Measurements from ENCODE around the gene ZKSCAN1. TPM values are rescaled to one million over a fixed set of nuclear protein-coding genes. Genes with fewer than 3 reads are reported as not detected.

The ZKSCAN1 gene
- total RNA-seq, 2 experiments from 2014 or later, result 42.3 to 45.0 TPM

- ATAC-seq (ENCODE audit: poor library complexity) (no peak), DNase-seq (peak in 4 of 14 experiments; percentile 12 to 44 (median 32))
- Mint-ChIP-seq H3K4me1 (ENCODE audit: low read depth) (peaks cover 28% of the 10 kb centered on the region), H3K9me3 (no peaks in the 10 kb centered on the region), H3K36me3 (ENCODE audit: low read depth) (no peaks in the 10 kb centered on the region), H3K4me3 (no peak overlapping the region), H3K27ac (no peak overlapping the region), H3K27me3 (no peaks in the 10 kb centered on the region)
- intact Hi-C loops (cut with DNase I, micrococcal nuclease), result loop anchor here in 1 of 2 experiments (5.0 kb wide), 1 partner anchor 38 kb away; the partner anchor contains the start of gene ZNF3
- ChIA-PET CTCF (no interaction called here), POLR2A (interaction anchor here (0.8 kb wide), 1 partner anchor 17 kb away, joined by 3 read pairs; no protein-coding TSS in a partner anchor)
- Histone ChIP-seq H3K27me3 (ENCODE audit: control insufficient read depth in 1 of 2, insufficient read depth in 2 of 2, low read length in 2 of 2) (no peaks in the 10 kb centered on the region), H3K36me3 (ENCODE audit: insufficient read depth, low read length) (no peaks in the 10 kb centered on the region), H3K27ac (ENCODE audit: low read depth in 1 of 2, low read length in 2 of 2) (no peak overlapping the region), H3K4me1 (ENCODE audit: insufficient read depth, low read length) (peaks cover 16% of the 10 kb centered on the region), H3K4me3 (ENCODE audit: low read length) (no peak overlapping the region), H3K9me3 (ENCODE audit: control insufficient read depth in 1 of 2, insufficient read depth in 1 of 2, low read length in 2 of 2) (no peaks in the 10 kb centered on the region)
- no peak for TF ChIP-seq CTCF (IDR thresholded peaks at IDR 0.05)
These were observed 29.3 kb downstream of the ZKSCAN1 start for GRCh38 chr7:100044718-100045117.

- no peaks in the 10 kb centered on the region for H3K9me3 Mint-ChIP-seq
- Histone ChIP-seq H3K27me3 (ENCODE audit: control insufficient read depth in 1 of 2, insufficient read depth in 2 of 2, low read length in 2 of 2) (no peaks in the 10 kb centered on the region), H3K36me3 (ENCODE audit: insufficient read depth, low read length) (no peaks in the 10 kb centered on the region), H3K4me1 (ENCODE audit: insufficient read depth, low read length) (peaks cover 20% of the 10 kb centered on the region), H3K9me3 (ENCODE audit: control insufficient read depth in 1 of 2, insufficient read depth in 1 of 2, low read length in 2 of 2) (no peaks in the 10 kb centered on the region), H3K4me3 (ENCODE audit: low read length) (no peak overlapping the region), H3K27ac (ENCODE audit: low read depth in 1 of 2, low read length in 2 of 2) (no peak overlapping the region)
- TF ChIP-seq CTCF (IDR thresholded peaks at IDR 0.05), result no peak
- intact Hi-C loops (cut with DNase I, micrococcal nuclease), result loop anchor here (2.0 to 5.0 kb wide), 3 partner anchors 32 to 34 kb away; partner anchors contain the start of gene ZNF3 (in 2 of the 2)
- ATAC-seq (ENCODE audit: poor library complexity) (no peak), DNase-seq (peak in 1 of 14 experiments; percentile 7)
- H3K4me3 Mint-ChIP-seq, result peak overlapping the region; percentile 95
- POLR2A ChIA-PET, result interaction anchor here (1.7 to 2.8 kb wide), 4 partner anchors 22 to 129 kb away, joined by 5 to 16 read pairs (median 10); partner anchors contain the start of genes AP4M1, MCM7 and TRIM4
- H3K4me1 Mint-ChIP-seq (ENCODE audit: low read depth), result peaks cover 25% of the 10 kb centered on the region
- CTCF ChIA-PET, result no interaction called here
- peak overlapping the region; percentile 96 for H3K27ac Mint-ChIP-seq
- H3K36me3 Mint-ChIP-seq (ENCODE audit: low read depth), result no peaks in the 10 kb centered on the region
- H3K27me3 Mint-ChIP-seq, result no peaks in the 10 kb centered on the region
These were observed 33.3 kb downstream of the ZKSCAN1 start for GRCh38 chr7:100048680-100049079.

GRCh38 chr7:100049441-100050291, 34.3 kb downstream of the ZKSCAN1 start, which contains the start of gene ZSCAN21:
TSS of gene ZSCAN21 (plus strand) at chr7:100049774. CDS start at chr7:100057007, 7,233 bp downstream.
- Histone ChIP-seq H3K36me3 (ENCODE audit: insufficient read depth, low read length) (no peaks in the 10 kb centered on the region), H3K9me3 (ENCODE audit: control insufficient read depth in 1 of 2, insufficient read depth in 1 of 2, low read length in 2 of 2) (no peaks in the 10 kb centered on the region), H3K27ac (ENCODE audit: low read depth in 1 of 2, low read length in 2 of 2) (peak within 1 kb of the TSS; percentile 77 to 88), H3K27me3 (ENCODE audit: control insufficient read depth in 1 of 2, insufficient read depth in 2 of 2, low read length in 2 of 2) (no peaks in the 10 kb centered on the region), H3K4me1 (ENCODE audit: insufficient read depth, low read length) (peaks cover 18% of the 10 kb centered on the region), H3K4me3 (ENCODE audit: low read length) (peak within 1 kb of the TSS; percentile 97)
- Mint-ChIP-seq H3K9me3 (no peaks in the 10 kb centered on the region), H3K4me1 (ENCODE audit: low read depth) (peaks cover 25% of the 10 kb centered on the region), H3K36me3 (ENCODE audit: low read depth) (no peaks in the 10 kb centered on the region), H3K27ac (peak within 1 kb of the TSS; percentile 96), H3K4me3 (peak within 1 kb of the TSS; percentile 95), H3K27me3 (no peaks in the 10 kb centered on the region)
- CTCF ChIA-PET, result interaction anchor here (0.9 to 1.4 kb wide), 3 partner anchors 9 to 70 kb away, joined by 3 read pairs; partner anchors contain the start of gene CNPY4
- peak; percentile 20 for TF ChIP-seq CTCF (IDR thresholded peaks at IDR 0.05)
- ATAC-seq (ENCODE audit: poor library complexity) (peak; percentile 88), DNase-seq (peak; percentile 59 to 89 (median 74))
- intact Hi-C loops (cut with DNase I, micrococcal nuclease), result loop anchor here (1.0 to 10.0 kb wide), 9 partner anchors 31 to 135 kb away; partner anchors contain the start of genes TRIM4 (in 2 of the 2), ZNF3 (in 2 of the 2) and AZGP1 (in 1 of the 2)
- POLR2A ChIA-PET, result interaction anchor here (0.7 to 2.8 kb wide), 14 partner anchors 9 to 537 kb away, joined by 3 to 16 read pairs (median 6); partner anchors contain the start of genes AP4M1, FBXO24, LRCH4 and MBLAC1
